H1 (cell line): Measurements from ENCODE around the gene MS4A15. TPM values are rescaled to one million over a fixed set of nuclear protein-coding genes. Genes with fewer than 3 reads are reported as not detected.

Experiments used
- CTCF ChIA-PET: fragments of 300-600 bp; sonication (Branson Sonifier 250); formaldehyde crosslinking; loops from one replicate; lab custom pipeline; 2021; ENCODE audit not compliant: partially characterized antibody; lab: Charles Lee
- POLR2A ChIA-PET: fragments of 300-600 bp; sonication (Branson Sonifier 250); formaldehyde crosslinking; loops from one replicate; lab custom pipeline; 2021; ENCODE audit warnings: inconsistent platforms; ENCODE audit not compliant: partially characterized antibody; lab: Charles Lee
- DNase-seq, 2 experiments: peaks; one replicate each; pipeline versions ENCODE4 v3.0.0 to v3.0.0-alpha.2; 2010 to 2022; ENCODE audit warnings: low spot score in 2 of 2, low read depth in 1 of 2, mixed read lengths in 1 of 2
- FAIRE-seq: peaks from 2 replicates; lab custom pipeline; 2011; peaks lifted over from hg19 to GRCh38; lab: Jason Lieb, UNC
- H2AFZ ChIP-seq: 2 replicates; pipeline ENCODE4 v1.8.1; 2012; ENCODE audit warnings: low read length, inconsistent platforms
- H2AK5ac ChIP-seq: 2 replicates; pipeline ENCODE4 v1.6.1; 2013; ENCODE audit warnings: low read depth, low read length
- H2BK120ac ChIP-seq: replicated peaks from 2 replicates; pipeline ENCODE3; 2013; ENCODE audit warnings: low read depth, low read length, inconsistent platforms
- H2BK12ac ChIP-seq: 2 replicates; pipeline ENCODE4 v1.6.1; 2013; ENCODE audit warnings: low read depth, low read length
- H2BK15ac ChIP-seq: 2 replicates; pipeline ENCODE4 v1.6.1; 2013; ENCODE audit warnings: low read length
- H2BK20ac ChIP-seq: 2 replicates; pipeline ENCODE4 v1.6.1; 2013; ENCODE audit warnings: low read length
- H2BK5ac ChIP-seq: 2 replicates; pipeline ENCODE4 v1.6.1; 2013; ENCODE audit warnings: low read depth, low read length
- H3K14ac ChIP-seq: 2 replicates; pipeline ENCODE4 v1.6.1; 2013; ENCODE audit warnings: inconsistent platforms; ENCODE audit not compliant: insufficient read length
- H3K18ac ChIP-seq: 2 replicates; pipeline ENCODE4 v1.6.1; 2013; ENCODE audit warnings: low read length; ENCODE audit errors: extremely low read depth
- H3K23ac ChIP-seq: 2 replicates; pipeline ENCODE4 v1.6.1; 2013; ENCODE audit warnings: inconsistent platforms; ENCODE audit not compliant: insufficient read length
- H3K23me2 ChIP-seq: 2 replicates; pipeline ENCODE4 v1.6.1; 2013; ENCODE audit warnings: low read depth, low read length
- H3K27ac ChIP-seq: 2 replicates; pipeline ENCODE4 v1.6.1; 2011; ENCODE audit warnings: low read depth, low read length, inconsistent platforms
- H3K27me3 ChIP-seq, 4 experiments: replicated peaks in 1 of 4; 1 replicate in 1 of 4; 2 replicates in 3 of 4; pipeline versions ENCODE4 v1.6.1 to v1.8.1; 2011 to 2013; ENCODE audit warnings: low read length in 3 of 4, mild to moderate bottlenecking in 3 of 4, inconsistent platforms in 2 of 4, mixed read lengths in 2 of 4, moderate library complexity in 1 of 4; ENCODE audit not compliant: control insufficient read depth in 3 of 4, insufficient read depth in 3 of 4; ENCODE audit errors: extremely low read depth in 1 of 4
- H3K36me3 ChIP-seq, 4 experiments: 2 replicates each; pipeline versions ENCODE4 v1.6.1 to v1.8.1; 2011 to 2013; ENCODE audit warnings: mild to moderate bottlenecking in 4 of 4, low read length in 3 of 4, moderate library complexity in 2 of 4, control low read depth in 1 of 4, inconsistent platforms in 1 of 4; ENCODE audit not compliant: insufficient read depth in 4 of 4, control insufficient read depth in 2 of 4
- H3K4ac ChIP-seq: replicated peaks from 2 replicates; pipeline ENCODE3; 2013; ENCODE audit warnings: low read length, low read depth, mixed read lengths, inconsistent platforms; ENCODE audit not compliant: insufficient read length
- H3K4me1 ChIP-seq, 4 experiments: replicated peaks in 1 of 4; 1 replicate in 1 of 4; 2 replicates in 3 of 4; pipeline versions ENCODE4 v1.6.1 to v1.8.1; 2011 to 2013; ENCODE audit warnings: low read length in 3 of 4, inconsistent platforms in 2 of 4, mixed read lengths in 1 of 4; ENCODE audit not compliant: insufficient read depth in 4 of 4, control insufficient read depth in 3 of 4
- H3K4me2 ChIP-seq, 2 experiments: 2 replicates each; pipeline versions ENCODE4 v1.6.1 to v1.8.1; 2011 to 2013; ENCODE audit warnings: low read depth in 2 of 2, low read length in 2 of 2, control low read depth in 1 of 2, inconsistent platforms in 1 of 2, mild to moderate bottlenecking in 1 of 2; ENCODE audit not compliant: insufficient read depth in 1 of 2
- H3K4me3 ChIP-seq, 4 experiments: fragments of 200-600, 300-600 bp in 1 of 4; sonication (generic), shearing (Covaris generic), sonication (Bioruptor Twin) in 1 of 4; 2 replicates each; pipeline versions ENCODE4 v1.5.1 to v1.8.1; 2011 to 2016; ENCODE audit warnings: low read length in 4 of 4, low read depth in 3 of 4, control low read depth in 2 of 4, inconsistent platforms in 2 of 4, mild to moderate bottlenecking in 2 of 4, mixed read lengths in 1 of 4, moderate library complexity in 1 of 4; ENCODE audit not compliant: insufficient read depth in 2 of 4; ENCODE audit errors: extremely low read depth in 1 of 4
- H3K56ac ChIP-seq: replicated peaks from 2 replicates; pipeline ENCODE3; 2013; ENCODE audit warnings: low read depth, mild to moderate bottlenecking, mixed read lengths, low read length, inconsistent platforms; ENCODE audit not compliant: insufficient read length
- H3K79me1 ChIP-seq: 2 replicates; pipeline ENCODE4 v1.6.1; 2013; ENCODE audit warnings: low read depth, low read length, control low read depth
- H3K79me2 ChIP-seq, 2 experiments: 2 replicates each; pipeline versions ENCODE4 v1.6.1 to v1.8.1; 2012 to 2013; ENCODE audit warnings: low read length in 2 of 2, mild to moderate bottlenecking in 2 of 2, inconsistent platforms in 1 of 2; ENCODE audit not compliant: insufficient read depth in 2 of 2, control insufficient read depth in 1 of 2
- H3K9ac ChIP-seq, 4 experiments: replicated peaks in 1 of 4; 1 replicate in 1 of 4; 2 replicates in 3 of 4; pipeline versions ENCODE4 v1.6.1 to v1.8.1; 2011 to 2013; ENCODE audit warnings: low read depth in 3 of 4, low read length in 3 of 4, control low read depth in 2 of 4, mild to moderate bottlenecking in 2 of 4, moderate library complexity in 2 of 4, inconsistent platforms in 1 of 4; ENCODE audit errors: extremely low read depth in 1 of 4
- H3K9me3 ChIP-seq, 2 experiments: 2 replicates each; pipeline versions ENCODE4 v1.6.1 to v1.8.1; 2012 to 2013; ENCODE audit warnings: mild to moderate bottlenecking in 2 of 2, moderate library complexity in 2 of 2, control low read depth in 1 of 2, inconsistent platforms in 1 of 2, low read depth in 1 of 2, low read length in 1 of 2, mixed read lengths in 1 of 2; ENCODE audit not compliant: insufficient read depth in 2 of 2
- H4K20me1 ChIP-seq, 2 experiments: replicated peaks in 1 of 2; 2 replicates each; pipeline versions ENCODE3 to v1.8.1; 2011 to 2013; ENCODE audit warnings: inconsistent platforms in 2 of 2, low read length in 2 of 2, mild to moderate bottlenecking in 1 of 2; ENCODE audit not compliant: insufficient read depth in 2 of 2, control insufficient read depth in 1 of 2
- H4K5ac ChIP-seq: 2 replicates; pipeline ENCODE4 v1.6.1; 2013; ENCODE audit warnings: low read length, low read depth, mixed read lengths, inconsistent platforms; ENCODE audit not compliant: insufficient read length
- H4K8ac ChIP-seq: 2 replicates; pipeline ENCODE4 v1.8.0; 2013; ENCODE audit warnings: mild to moderate bottlenecking, moderate library complexity, low read length, inconsistent platforms; ENCODE audit not compliant: insufficient read depth; ENCODE audit errors: extremely low read depth
- H4K91ac ChIP-seq: replicated peaks from 2 replicates; pipeline ENCODE3; 2013; ENCODE audit warnings: low read length, mixed read lengths, inconsistent platforms; ENCODE audit not compliant: insufficient read length
- FOSL1 ChIP-seq: IDR thresholded peaks from 2 replicates; pipeline ENCODE4 v1.6.1; 2011; ENCODE audit warnings: mild to moderate bottlenecking, low read depth, low read length, moderate library complexity; ENCODE audit not compliant: insufficient read depth
- JUN ChIP-seq: IDR thresholded peaks from 2 replicates; pipeline ENCODE4 v1.6.1; 2011; ENCODE audit warnings: low read depth, mild to moderate bottlenecking, improper control_type of control experiment, low read length
- NANOG ChIP-seq: IDR thresholded peaks from 2 replicates; pipeline ENCODE4 v1.6.1; 2011; ENCODE audit warnings: low read length, low read depth, mild to moderate bottlenecking, inconsistent platforms; ENCODE audit not compliant: insufficient read depth, poor library complexity, severe bottlenecking
- RAD21 ChIP-seq, 2 experiments: IDR thresholded peaks in 1 of 2; conservative IDR thresholded peaks in 1 of 2; 2 replicates each; pipeline ENCODE4 v1.6.1; 2011; ENCODE audit warnings: low read depth in 2 of 2, low read length in 2 of 2, improper control_type of control experiment in 1 of 2, inconsistent platforms in 1 of 2, mild to moderate bottlenecking in 1 of 2, moderate library complexity in 1 of 2
- RNF2 ChIP-seq: fragments of 200-900, 300-1000 bp; sonication (generic); IDR thresholded peaks from 2 replicates; pipeline ENCODE4 v1.7.1; 2016; ENCODE audit warnings: borderline replicate concordance, low read depth, mild to moderate bottlenecking, antibody characterized with exemption, low read length; ENCODE audit not compliant: poor library complexity, severe bottlenecking; ENCODE audit errors: missing control alignments
- SUZ12 ChIP-seq: fragments of 200-600 bp; sonication (generic); IDR thresholded peaks from 2 replicates; pipeline ENCODE4 v1.6.1; 2012; ENCODE audit warnings: mild to moderate bottlenecking, inconsistent platforms, low read length, moderate library complexity, mixed read lengths
- TCF12 ChIP-seq: IDR thresholded peaks from 2 replicates; pipeline ENCODE4 v1.6.1; 2011; ENCODE audit warnings: low read depth, mild to moderate bottlenecking, low read length
- YY1 ChIP-seq: IDR thresholded peaks from 2 replicates; pipeline ENCODE4 v1.6.1; 2011; ENCODE audit warnings: low read depth, mild to moderate bottlenecking, low read length
- WGBS, 2 experiments: shearing (Covaris generic) in 1 of 2; methylation state at CpG; one replicate each; pipeline versions ENCODE4 v1.1.6 to v1.1.7; 2013 to 2015; ENCODE audit warnings: low lambda C conversion rate in 2 of 2, mixed read lengths in 2 of 2, inconsistent platforms in 1 of 2, low coverage in 1 of 2, missing lambda C conversion rate in 1 of 2; ENCODE audit not compliant: insufficient replicate concordance in 2 of 2, insufficient coverage in 1 of 2, insufficient read length in 1 of 2; ENCODE audit errors: extremely low coverage in 1 of 2, missing lambda C conversion rate in 1 of 2; 5-methylcytosine and 5-hydroxymethylcytosine counted together
- polyA plus RNA-seq, 7 experiments: library from polyadenylated mRNA; depleted of rRNA in 3 of 7; stranded (reverse) in 5 of 7; unstranded in 2 of 7; fragments of >200 nt in 5 of 7; fragments of 200-250 nt in 2 of 7; gene quantifications; 1 replicate in 5 of 7; 2 replicates in 1 of 7; 4 replicates in 1 of 7; pipeline versions ENCODE4 v1.2.1 to v1.2.3, GENCODE V29; 2011 to 2013; ENCODE audit warnings: missing spikeins in 2 of 7, mixed read lengths in 2 of 7
- total RNA-seq: library from RNA; stranded (reverse); fragmentation: NEBNext Ultra II Directional; extraction: Animal tissue kit (Norgen Biotek cat#: 25700); gene quantifications from 2 replicates; pipeline ENCODE4 v1.2.1, GENCODE V29; 2021
- TF ChIP-seq, protein P1 (sequence below): IDR thresholded peaks from 2 replicates; pipeline ENCODE4 v1.6.1; 2011; ENCODE audit warnings: low read length, improper control_type of control experiment

MS4A15 gene
- total and polyA plus RNA-seq, 2 of the 8 experiments (the other 6 are each of a cell fraction or from before 2014, with no cell fraction given): 0.15 to 0.17 TPM

GRCh38 chr11:60777106-60777505 is 20.4 kb downstream of the MS4A15 start:
- Histone ChIP-seq H2BK12ac (no peak overlapping the region), H4K91ac (no peak overlapping the region), H3K4me3 (no peak overlapping the region), H2BK5ac (no peak overlapping the region), H3K9ac (no peak overlapping the region), H2BK120ac (no peak overlapping the region), H3K23ac (no peak overlapping the region), H3K23me2 (no peaks in the 10 kb centered on the region), H3K4ac (no peak overlapping the region), H3K18ac (no peak overlapping the region), H2BK15ac (no peak overlapping the region), H3K4me2 (no peak overlapping the region), H4K5ac (no peak overlapping the region), H3K27me3 (no peaks in the 10 kb centered on the region), H4K20me1 (no peaks in the 10 kb centered on the region), H2AK5ac (no peak overlapping the region), H4K8ac (no peak overlapping the region), H3K79me2 (no peaks in the 10 kb centered on the region), H2AFZ (no peak overlapping the region), H3K36me3 (no peaks in the 10 kb centered on the region), H2BK20ac (no peak overlapping the region), H3K27ac (no peak overlapping the region), H3K14ac (no peak overlapping the region), H3K4me1 (no peaks in the 10 kb centered on the region; a peak in 1 of 7 replicates), H3K9me3 (0 out of 4 replicates have a peak, but pooled peaks cover 0 to 3% of the 10 kb centered on the region in 2 experiments), H3K79me1 (no peaks in the 10 kb centered on the region), H3K56ac (no peak overlapping the region)
- no peak for FAIRE-seq
- no peak for DNase-seq
- WGBS, 2 experiments: 89% methylated on average over 4 of the region's 4 CpGs; no CpG with 5 or more reads in 1 of the 2 experiments
- CTCF ChIA-PET: interaction anchor here (0.8 to 11.8 kb wide), 17 partner anchors 9 to 122 kb away, joined by 3 to 145 read pairs (median 5); partner anchors contain the start of gene MS4A15
- no peak for TF ChIP-seq TCF12
- no peak for TF ChIP-seq RAD21 (IDR thresholded peaks at IDR 0.05 in 1 of 2, conservative IDR thresholded peaks at IDR 0.05 in 1 of 2; ENCODE audit: low read depth in 2 of 2, low read length in 2 of 2)
- TF ChIP-seq JUN: no peak
- TF ChIP-seq NANOG: no peak
- no peak for TF ChIP-seq SUZ12
- no peak for TF ChIP-seq YY1
- TF ChIP-seq RNF2: no peak
- TF ChIP-seq, protein P1, sequence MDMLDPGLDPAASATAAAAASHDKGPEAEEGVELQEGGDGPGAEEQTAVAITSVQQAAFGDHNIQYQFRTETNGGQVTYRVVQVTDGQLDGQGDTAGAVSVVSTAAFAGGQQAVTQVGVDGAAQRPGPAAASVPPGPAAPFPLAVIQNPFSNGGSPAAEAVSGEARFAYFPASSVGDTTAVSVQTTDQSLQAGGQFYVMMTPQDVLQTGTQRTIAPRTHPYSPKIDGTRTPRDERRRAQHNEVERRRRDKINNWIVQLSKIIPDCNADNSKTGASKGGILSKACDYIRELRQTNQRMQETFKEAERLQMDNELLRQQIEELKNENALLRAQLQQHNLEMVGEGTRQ: no peak
- no peak for TF ChIP-seq FOSL1
- POLR2A ChIA-PET: interaction anchor here (0.9 to 1.1 kb wide), 2 partner anchors 65 to 114 kb away, joined by 3 read pairs; partner anchors contain the start of gene CCDC86
